AG09319 (cell line): ENCODE results near the gene IVD.

Source experiments
- DNase-seq: peaks from one replicate; pipeline ENCODE4 v3.0.0-alpha.2; 2010; ENCODE audit warnings: low read depth; ENCODE audit errors: extremely low read depth
- CTCF ChIP-seq: IDR thresholded peaks from 2 replicates; pipeline ENCODE4 v1.5.1; 2011; ENCODE audit warnings: low read depth, mild to moderate bottlenecking, inconsistent platforms, low read length, moderate library complexity

IVD gene

GRCh38 chr15:40456738-40457137 is 51.1 kb downstream of the IVD start:
- no peak for DNase-seq
- TF ChIP-seq CTCF, result no peak

GRCh38 chr15:40458495-40459371 is 53.1 kb downstream of the IVD start:
- no peak for TF ChIP-seq CTCF
- DNase-seq, result no peak

- DNase-seq, result no peak
- no peak for TF ChIP-seq CTCF
These were observed 53.9 kb downstream of the IVD start for GRCh38 chr15:40459391-40460015.

GRCh38 chr15:40460404-40460803 is 54.8 kb downstream of the IVD start:
- no peak for DNase-seq
- TF ChIP-seq CTCF, result no peak

GRCh38 chr15:40461958-40462357 is 56.4 kb downstream of the IVD start:
- DNase-seq, result no peak
- TF ChIP-seq CTCF, result no peak

GRCh38 chr15:40463279-40463678 is 57.7 kb downstream of the IVD start:
- no peak for TF ChIP-seq CTCF
- no peak for DNase-seq

- no peak for DNase-seq
- no peak for TF ChIP-seq CTCF
These were observed 58.4 kb downstream of the IVD start for GRCh38 chr15:40463886-40464545.
